Fibroblast of skin of back (primary cell): ENCODE measurements around the gene TMEM220.
"Not testable (repeated sequence)": the region's sequence is repeated elsewhere in the genome, so short reads cannot be mapped to it uniquely, and the experiment has no call there.

Experiments
- DNase-seq: peaks from one replicate; pipeline ENCODE4 v3.0.0-alpha.2; 2013

Gene TMEM220

DNA sequence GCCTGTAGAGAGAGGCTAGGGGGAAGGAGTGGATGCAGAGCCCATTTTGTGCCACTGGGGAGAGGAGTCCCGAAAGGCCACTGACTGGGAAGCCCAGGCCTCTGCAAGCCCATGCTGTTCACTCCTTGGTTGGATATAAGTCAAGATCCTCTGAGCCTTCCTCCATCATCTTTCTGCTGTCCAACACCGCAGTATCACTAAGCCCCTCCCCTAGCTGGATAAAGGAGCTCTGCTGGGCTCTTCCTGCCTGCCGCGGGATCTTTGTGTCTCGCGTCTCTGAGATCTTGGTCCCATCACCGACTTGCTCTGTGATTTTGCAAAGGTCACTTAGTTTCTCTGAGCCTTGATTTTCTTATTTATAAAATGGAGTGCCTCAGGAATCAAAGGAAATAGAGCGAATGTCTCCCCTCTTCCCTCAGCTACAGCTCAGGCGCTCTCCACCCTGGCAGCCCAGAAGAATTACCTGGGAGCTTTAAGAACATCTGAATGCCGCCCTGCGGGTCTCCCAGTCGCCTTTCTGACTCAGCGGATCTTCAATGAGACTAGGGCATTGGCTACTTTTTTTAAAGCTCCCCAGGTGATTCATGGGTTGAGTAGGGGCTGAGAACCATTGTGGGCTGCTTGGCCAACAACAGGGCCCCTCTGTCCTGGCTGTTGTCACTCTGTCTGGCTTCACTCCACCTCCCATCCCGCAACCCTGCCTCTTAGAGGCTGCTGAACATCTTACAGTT, 25.2 kb upstream of the TMEM220 start:
- DNase-seq, result no peak

DNA sequence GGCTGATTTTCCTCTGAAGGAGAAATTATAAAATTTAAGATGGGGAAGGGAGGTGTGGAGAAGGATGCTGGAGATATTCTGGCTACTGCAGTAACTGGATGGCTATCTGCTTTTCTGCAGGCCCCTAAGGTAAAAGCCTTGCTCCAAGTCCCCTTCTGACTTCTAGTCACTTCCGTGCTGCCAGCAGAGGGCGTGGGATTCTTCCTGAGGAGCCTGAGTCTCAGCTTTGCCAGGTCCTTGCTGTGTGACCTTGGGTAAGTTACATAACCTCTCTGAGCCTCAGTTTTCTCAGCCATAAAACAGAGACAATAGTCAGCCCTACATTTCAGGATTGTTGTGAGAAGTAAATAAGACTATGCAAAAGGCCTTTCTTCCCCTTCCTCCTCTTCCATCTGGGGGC, 24.3 kb upstream of the TMEM220 start:
- DNase-seq, result peak; percentile 17

DNA sequence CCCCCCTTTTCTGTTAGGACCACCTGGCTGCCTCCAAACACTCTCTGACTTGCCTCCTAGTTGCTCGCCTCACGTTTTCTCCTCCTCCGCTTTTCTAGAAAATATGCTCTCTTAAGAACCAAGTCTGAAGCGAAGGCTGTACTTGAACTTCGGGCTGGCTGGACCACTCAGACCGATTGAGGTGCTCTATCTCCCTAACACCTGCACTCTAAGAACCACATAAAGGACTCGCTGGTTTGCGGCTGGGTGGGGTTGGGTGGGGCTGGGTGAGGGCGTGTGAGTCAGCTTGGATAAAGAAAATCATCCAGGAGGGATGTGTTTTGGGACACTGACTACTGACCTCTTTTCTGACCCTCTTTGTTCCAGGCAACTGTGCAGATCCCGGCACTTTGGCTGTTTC, 22.9 kb upstream of the TMEM220 start:
- no peak for DNase-seq

DNA sequence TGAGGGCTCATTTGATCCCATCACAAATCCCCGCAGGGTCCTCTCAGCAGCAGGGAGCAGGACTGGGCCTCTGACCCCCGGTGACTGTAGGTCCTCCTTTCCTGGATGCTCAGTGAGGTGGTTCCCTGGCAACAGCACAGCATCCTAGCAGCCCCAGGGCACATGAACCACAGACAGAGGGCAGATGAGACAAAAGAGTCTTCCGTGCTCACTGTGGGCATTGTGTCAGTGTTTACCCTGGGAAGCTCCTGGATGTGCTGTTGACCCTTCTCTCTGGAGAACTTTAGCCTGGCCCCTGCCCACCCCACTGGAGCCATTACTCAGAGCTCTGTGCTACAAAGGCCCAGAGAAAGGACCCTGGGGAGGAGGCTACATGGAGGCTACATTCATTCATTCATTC, 21.7 kb upstream of the TMEM220 start:
- DNase-seq, result no peak

DNA sequence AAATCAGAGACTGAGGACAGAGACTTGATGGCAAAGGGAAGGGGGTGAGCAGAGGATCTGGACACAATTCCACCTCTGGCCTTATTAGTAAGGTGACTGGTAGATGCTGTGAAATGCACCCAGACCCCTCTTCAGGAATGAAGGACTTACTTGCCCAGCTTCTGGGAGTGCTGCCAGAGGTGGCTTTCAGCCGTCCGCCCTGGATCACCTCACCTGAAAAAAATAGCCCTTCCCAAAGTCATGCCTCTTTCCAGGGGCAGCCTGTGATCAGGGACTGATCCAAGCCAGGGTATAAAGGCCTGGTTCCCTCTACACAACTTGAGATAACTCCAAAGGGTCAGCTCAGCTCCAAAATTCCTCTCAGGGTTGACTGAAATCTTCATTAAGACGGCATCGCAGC, 20.4 kb upstream of the TMEM220 start:
- no peak for DNase-seq

DNA sequence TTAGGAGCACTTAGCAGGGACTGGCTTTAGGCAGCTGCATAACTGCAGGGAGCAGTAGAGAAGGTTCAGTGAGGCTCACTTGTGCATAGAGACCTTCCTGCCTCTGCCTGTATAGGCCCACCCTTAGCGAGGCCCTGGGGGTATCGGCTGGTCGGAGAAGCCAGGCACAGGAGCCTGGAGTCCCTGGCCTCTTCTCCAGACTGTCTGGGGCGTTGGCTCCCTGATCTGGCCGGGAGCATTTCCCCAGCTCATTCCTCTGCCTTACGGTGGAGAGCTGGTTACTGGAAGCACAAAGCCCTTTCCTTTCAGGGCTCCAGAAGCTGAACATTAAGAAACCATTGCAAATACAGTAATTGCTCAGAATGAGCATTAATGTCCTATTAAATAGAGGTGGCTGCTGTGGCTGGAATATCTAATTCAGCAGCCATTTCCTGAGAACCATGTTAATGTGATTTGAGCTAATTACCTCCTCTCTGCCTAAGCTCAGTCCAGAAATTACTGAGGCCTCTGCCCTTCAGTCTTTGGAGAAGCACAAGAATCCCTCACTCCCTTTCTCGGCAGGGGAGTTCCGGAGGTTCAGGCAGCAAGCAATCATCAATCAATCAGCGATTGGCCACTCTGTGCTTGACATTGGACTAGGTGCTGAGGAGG, 18.8 kb upstream of the TMEM220 start:
- DNase-seq, result no peak

DNA sequence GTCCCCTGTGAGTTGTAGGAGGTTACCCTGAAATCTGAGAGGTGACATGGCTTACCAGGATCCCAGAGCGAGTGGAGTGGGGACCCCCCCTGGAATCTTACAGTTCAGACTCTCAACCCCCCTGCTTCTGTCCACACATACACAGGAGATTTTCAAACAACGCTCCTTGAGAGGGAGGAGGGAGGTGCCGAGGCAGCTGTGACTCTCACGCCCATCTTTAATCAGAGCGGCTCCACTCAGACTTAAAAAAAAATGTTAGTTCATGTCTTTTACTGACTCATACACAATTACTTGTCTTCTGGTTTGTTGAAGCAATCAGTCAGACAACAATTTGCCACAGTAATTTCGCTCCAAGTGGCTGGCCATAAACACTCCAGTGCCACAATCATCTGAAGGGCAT, 15.4 kb upstream of the TMEM220 start:
- DNase-seq, result no peak

DNA sequence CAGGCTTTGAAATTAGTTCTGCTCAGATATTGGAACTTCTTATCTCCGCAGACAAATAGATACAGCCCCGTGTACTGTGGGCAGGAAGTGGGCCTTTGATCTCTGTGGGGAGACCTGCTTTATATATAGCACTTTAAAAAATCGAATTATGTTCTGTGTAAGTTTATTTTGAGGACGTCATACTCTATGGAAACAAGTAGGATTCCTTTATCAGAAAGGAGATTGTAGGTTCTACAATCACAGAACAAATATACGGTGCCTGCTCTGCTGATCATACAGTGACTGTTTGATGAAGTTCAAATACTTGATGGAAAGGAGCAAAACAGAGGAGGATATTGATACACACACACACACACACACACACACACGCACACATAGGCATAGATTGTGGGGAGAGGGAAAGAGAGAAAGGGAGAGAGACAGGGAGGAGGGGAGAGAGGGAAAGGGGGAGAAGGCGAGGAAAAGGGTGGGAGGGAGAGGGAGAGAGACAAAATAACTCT, 14.7 kb upstream of the TMEM220 start:
- no peak for DNase-seq

DNA sequence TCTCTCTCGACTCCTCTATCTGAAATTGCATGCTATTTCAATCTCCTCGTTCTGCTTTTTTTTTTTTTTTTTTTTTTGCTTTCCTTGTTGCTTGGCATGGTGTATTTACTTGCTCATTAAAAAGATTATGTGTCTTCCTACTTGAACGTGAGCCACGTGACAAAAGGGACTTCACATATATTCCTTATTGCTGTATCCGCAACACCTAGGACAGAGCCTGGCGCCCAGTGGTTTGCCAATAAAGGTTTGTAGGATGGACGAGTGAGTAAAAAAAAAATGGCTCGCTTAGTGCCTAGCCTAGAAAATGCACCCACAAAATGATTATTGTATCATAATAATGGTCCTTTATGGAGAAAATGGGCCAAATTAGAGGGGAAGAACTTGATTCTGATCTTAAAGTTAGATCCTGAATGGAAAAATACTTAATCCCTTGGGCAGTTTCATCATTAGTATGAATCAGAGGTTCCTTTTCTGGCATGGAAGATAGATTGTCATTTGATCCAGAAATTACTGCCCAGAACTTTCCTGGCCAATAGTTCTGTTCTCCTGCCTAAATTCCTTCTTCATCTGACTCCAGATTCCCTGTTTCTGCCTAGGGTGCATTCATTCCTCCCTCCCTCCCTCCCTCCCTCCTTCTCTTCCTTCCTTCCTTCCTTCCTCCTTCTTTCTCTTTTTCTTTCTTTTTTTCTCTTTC, 13.6 kb upstream of the TMEM220 start:
- no peak for DNase-seq

DNA sequence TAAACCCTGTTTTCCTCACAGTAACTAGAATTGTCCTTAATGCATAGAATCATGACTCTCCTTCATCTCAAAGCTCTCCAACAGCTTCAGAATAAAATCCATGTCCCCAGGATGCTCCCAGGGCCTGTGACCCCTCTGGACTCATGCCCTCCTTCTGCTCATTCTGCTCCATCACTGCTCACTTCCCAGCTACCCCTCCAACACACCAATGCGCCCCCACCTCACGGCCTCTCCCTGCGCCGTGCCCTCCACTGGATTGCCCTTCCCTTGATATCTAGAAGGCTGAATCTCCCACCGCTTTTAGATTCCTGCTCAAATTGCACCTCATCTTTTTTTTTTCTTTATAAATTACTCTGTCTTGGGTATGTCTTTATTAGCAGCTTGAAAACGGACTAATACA, 12.6 kb upstream of the TMEM220 start:
- no peak for DNase-seq

DNA sequence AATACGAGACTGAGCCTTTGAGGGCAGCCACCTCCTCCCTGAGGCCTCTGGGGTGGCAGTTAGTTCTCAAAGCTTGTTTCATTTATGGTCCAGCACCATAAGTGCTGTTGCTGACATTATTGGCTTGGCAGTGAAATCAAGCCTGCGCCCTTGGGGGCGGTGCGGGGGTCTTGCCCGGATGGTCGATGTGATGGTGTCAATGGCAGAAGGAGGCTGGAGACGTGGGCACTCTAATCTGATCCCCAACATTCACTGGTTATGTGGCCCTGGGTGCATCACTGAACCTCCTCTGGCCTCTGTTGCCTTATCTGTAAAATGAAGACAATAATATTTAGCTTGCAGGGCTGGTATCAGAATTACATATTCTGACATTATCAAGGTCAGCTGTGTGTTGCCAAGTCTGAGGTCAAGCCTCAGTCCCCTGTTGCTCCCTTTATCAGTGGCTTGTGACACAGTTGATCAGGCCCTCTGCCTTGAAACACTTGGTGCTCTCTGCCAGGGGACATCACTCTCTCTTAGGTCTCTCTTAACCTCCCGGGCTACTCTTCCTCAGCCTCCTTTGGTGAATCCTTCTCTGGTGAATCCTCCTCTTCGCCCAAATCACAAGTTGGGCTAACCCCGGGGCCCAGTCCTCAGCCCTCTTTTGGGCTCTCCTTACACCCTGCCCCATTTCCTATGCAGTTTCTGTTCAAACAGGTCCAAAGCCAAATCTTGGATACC, 11.8 kb upstream of the TMEM220 start:
- no peak for DNase-seq

DNA sequence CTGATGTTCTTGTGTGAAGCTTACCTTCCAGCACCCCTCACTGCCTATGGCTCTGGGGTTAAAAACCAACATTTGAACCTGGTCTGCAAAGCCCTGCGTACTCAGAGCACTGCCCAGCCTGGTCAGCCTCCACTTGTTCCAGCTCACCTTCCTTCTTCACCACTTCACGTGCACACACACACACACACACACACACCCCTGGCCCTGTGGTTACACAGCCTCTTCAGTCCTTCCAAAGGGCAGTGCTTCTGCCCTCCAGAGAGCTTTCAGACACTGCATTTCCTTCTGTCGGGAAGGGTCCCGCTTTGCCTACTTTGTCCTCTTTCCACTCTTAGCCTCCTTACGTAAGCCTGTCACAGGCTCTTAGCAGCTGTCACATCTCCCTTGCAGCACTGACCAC, 9.6 kb upstream of the TMEM220 start:
- no peak for DNase-seq

DNA sequence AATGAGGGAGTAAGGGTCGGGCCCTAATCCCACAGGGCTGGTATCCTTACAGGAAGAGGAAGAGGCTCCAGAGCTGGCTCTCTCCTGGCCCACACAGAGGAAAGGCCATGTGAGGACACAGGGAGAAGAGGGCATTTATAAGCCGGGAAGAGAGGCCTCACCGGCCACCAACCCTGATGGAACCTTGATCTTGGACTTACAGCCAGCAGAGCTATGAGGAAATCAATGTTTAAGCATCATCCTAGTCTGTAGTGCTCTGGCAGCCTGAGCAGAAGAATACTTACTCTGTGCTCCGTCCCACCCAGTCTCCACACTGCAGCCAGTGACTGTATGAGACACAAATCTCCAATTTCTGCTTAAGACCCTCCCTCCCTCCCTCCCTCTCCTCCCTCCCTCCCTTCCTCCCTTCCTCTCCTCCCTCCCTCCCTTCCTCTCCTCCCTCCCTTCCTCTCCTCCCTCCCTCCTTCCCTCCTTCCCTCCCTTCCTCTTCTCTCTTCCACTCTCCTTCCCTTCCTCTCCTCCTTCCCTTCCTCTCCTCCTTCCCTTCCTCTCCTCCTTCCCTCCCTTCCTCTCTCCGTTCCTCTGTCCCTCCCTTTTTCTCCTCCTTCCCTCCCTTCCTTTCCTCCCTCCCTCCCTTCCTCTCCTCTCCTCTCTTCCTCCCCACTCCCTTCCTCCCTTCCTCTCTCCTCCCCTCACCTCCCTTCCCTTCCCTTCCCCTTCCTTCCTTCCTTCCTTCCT, 8.9 kb upstream of the TMEM220 start:
- no peak for DNase-seq

DNA sequence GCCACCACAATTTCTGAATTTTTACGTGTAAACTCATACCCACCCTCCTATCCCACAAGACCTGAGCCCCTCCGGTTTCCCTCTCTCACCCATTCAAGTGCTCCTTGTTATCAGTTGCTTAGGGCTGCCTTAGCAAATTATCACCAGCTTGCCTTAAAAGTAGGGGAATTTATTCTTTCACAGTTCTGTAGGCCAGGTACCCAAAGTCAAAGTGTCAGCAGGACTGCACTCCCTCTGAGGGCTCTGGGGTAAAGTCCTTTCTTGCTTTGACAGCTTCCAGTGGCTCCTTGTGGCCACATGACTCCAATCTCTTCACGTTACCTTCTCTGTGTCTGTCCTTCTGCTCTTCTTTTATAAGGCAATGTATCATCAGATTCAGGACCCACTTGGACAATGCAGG, 7.9 kb upstream of the TMEM220 start:
- DNase-seq, result no peak

DNA sequence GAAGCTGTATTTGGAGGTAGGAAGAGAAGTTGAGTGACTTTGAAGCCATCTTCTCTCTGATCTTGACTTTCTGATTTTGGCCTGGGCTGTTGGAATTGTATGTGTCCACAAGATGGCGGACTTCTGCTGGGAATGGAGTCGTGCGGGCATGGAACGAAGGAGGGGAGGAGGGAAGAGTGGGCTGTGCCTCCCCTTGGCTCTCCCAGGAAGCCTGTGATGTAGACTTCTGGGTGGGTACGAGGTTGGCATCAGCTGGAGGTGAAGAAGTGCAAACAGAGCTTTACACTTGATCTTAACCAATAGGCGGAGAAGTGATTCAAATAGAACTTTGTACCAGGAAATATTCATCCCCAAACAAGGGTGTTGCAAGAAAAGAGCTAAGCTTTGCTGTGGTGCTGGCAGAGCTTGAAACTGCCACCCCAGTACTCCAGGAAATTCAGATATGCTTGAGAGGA, 7.4 kb upstream of the TMEM220 start:
- DNase-seq, result peak; percentile 63

DNA sequence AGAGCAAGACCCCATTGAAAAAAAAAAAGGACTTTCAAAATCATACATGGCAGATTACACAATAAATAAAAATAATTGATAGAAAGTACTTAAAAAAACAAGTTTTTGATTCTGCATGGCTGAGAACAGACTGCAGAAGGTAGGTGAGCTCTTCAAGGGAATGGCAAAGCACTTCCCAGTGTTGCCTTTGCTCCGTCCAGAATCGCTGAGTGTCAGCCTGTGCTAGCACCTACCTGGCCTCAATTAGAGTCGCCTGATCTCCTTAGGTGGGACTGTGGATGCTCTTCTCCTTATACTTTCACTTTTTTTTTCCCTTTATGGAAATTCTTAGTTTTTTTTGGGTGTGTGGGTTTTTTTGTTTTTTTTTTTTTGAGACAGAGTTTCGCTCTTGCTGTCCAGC, 6.0 kb upstream of the TMEM220 start:
- DNase-seq, result no peak

DNA sequence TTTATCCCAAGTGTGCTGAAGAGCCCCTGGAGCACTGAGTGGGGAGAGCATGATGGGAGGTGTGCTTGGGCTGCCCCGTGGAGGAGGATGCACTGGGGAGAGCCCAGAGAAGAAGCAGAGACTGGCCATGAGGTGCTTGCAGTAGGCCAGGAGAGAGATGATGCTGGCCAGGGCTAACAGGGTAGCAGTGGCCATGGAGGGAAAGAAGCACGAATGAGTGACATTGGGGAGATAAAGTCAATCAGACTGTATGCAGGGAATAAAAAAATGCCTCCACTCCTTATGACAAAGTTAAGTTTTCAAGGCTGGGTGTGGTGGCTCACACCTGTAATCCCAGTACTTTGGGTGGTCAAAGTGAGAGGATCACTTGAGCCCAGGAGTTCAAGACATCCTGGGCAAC, 5.4 kb upstream of the TMEM220 start:
- DNase-seq, result no peak

DNA sequence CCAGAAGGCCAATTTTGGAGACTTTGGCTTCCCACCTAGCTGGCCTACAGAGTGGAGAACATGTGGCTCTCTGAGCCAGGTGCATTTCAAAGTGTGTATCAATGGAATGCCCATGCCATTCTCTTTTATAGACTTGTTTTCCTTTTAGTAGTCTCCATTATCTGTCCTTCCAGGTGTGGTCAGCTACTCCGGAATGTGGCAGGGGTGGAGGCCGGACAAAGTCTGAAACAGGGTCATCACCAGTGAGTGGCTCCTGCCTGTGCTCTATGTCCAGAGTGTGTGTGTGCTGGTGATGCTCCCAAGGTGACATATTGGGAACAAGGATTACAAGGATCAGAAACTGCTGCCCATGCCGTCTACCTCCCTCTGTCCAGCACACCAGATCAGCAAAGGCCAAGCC, 3.8 kb upstream of the TMEM220 start:
- no peak for DNase-seq

DNA sequence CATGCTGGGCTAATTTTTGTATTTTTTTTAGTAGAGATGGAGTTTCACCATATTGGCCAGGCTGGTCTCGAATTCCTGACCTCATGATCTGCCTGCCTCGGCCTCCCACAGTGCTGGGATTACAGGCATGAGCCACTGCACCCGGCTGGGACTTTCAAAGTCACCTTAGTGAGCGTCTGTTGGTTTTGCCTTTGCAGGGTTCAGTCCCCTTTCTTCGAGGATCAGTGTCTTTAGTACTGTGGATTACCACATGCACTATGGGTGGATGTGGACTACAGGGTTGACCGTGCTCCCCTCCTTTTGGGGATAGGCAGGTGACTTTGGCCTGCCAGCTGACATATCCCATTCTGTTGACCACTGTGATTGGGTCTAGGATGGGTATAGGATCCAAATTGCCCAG, 2.3 kb upstream of the TMEM220 start:
- DNase-seq, result not testable (repeated sequence)

DNA sequence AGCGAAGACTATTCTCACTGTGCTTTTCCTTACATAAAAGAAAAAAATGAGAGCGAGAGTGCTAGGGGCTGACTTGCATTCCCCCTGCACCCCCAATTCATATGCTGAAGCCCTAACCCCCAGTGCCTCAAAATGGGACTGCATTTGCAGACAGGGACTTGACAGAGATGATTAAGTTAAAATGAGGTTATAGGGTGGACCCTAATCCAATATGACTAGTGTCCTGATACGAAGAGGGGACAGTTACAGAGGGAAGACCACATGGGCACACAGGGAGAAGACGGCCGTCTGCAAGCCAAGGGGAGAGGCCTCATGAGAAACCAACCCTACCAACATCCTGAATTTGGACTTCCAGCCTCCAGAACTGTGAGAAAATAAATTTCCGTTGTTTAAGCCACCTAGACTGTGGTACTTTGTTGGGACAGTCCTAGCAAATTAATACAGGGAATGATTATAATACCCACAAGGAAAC, 1.6 kb upstream of the TMEM220 start:
- DNase-seq, result no peak

DNA sequence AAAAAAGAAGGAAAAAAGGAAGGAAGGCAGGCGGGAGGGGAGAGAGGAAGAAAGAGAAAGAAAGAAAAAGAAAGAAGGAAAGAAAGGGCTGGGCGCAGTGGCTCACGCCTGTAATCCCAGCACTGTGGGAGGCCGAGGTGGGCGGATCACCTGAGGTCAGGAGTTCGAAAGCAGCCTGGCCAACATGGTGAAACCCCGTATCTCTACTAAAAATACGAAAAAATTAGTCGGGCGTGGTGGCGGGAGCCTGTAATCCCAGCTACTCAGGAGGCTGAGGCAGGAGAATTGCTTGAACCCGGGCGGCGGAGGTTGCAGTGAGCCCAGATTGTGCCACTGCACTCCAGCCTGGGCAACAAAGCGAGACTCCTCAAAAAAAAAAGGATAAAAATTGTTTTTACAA, 424 bp upstream of the TMEM220 start:
- DNase-seq, result not testable (repeated sequence)

DNA sequence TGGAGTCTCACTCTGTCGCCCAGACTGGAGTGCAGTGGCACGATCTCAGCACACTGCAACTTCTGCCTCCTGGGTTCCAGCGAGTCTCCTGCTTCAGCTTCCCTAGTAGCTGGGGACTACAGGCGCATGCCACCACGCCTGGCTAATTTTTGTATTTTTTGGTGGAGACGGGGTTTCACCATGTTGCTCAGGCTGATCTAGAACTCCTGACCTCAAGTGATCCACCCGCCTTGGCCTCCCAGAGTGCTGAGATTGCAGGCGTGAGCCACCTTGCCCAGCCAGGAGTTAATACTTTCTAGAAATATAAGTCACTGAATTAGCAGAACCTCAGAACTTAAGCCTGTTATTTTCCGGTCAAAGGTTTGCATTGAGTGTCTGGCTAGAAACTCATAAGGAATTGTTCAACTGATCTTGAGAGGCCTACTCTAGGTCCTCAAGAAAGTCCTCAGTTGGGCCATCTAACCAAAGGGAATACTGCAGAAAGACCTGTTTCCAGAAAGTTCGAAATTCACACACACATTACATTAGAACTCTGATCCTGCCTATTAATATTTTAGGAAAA, 1.4 kb downstream of the TMEM220 start:
- no peak for DNase-seq
